Activated CD8-positive, alpha-beta T cell treated with anti-CD3 and anti-CD28 coated beads for 36 hours (primary cell): Measurements from ENCODE around the gene DDHD1. TPM values are rescaled to one million over a fixed set of nuclear protein-coding genes. Genes with fewer than 3 reads are reported as not detected.
"Not testable (repeated sequence)": the region's sequence is repeated elsewhere in the genome, so short reads cannot be mapped to it uniquely, and the experiment has no call there.

ENCODE experiments used
- ATAC-seq: fragments of 200-7000 bp; cut with Tn5 transposase; one replicate; pipeline ENCODE4 v1.10.0; 2021; ENCODE audit warnings: mild to moderate bottlenecking, moderate library complexity
- CTCF ChIA-PET: fragments of 350-600 bp; sonication (Branson Sonifier 250); formaldehyde crosslinking; loops from one replicate; lab custom pipeline; 2021; ENCODE audit warnings: antibody characterized with exemption; lab: Charles Lee
- POLR2A ChIA-PET: fragments of 350-600 bp; sonication (Branson Sonifier 250); formaldehyde crosslinking; loops from one replicate; lab custom pipeline; 2021; ENCODE audit warnings: antibody characterized with exemption; lab: Charles Lee
- DNase-seq: peaks from one replicate; pipeline ENCODE4 v3.0.0-alpha.2; 2020
- H3K27ac Mint-ChIP-seq: one replicate; pipeline ENCODE4 v1.8.0; 2021; ENCODE audit warnings: mild to moderate bottlenecking, mixed read lengths
- H3K27me3 Mint-ChIP-seq: one replicate; pipeline ENCODE4 v1.8.0; 2021; ENCODE audit warnings: mixed read lengths
- H3K36me3 Mint-ChIP-seq: one replicate; pipeline ENCODE4 v1.8.0; 2021; ENCODE audit warnings: low read depth, mixed read lengths
- H3K4me1 Mint-ChIP-seq: one replicate; pipeline ENCODE4 v1.8.0; 2021; ENCODE audit warnings: low read depth, mixed read lengths
- H3K4me3 Mint-ChIP-seq: one replicate; pipeline ENCODE4 v1.8.0; 2021; ENCODE audit warnings: mild to moderate bottlenecking, moderate library complexity, mixed read lengths
- H3K9me3 Mint-ChIP-seq: one replicate; pipeline ENCODE4 v1.8.0; 2021; ENCODE audit warnings: mixed read lengths
- CTCF ChIP-seq: fragments of 200-600 bp; IDR thresholded peaks from one replicate; pipeline ENCODE4 v1.8.0; 2022; ENCODE audit warnings: antibody characterized with exemption, mild to moderate bottlenecking
- intact Hi-C: fragments of 100-400 bp; cut with micrococcal nuclease; formaldehyde crosslinking; loops from one replicate; pipeline ENCODE4 v1.10.0; 2022
- total RNA-seq, 2 experiments: library from RNA; stranded (reverse); gene quantifications; one replicate each; pipeline ENCODE4 v1.2.3, GENCODE V29; 2021

Gene DDHD1
- total RNA-seq, 2 experiments from 2014 or later = 35.5 to 41.5 TPM

- DNase-seq (peak; percentile 79), ATAC-seq (peak; percentile 96)
- ChIA-PET POLR2A (interaction anchor here (0.6 to 5.0 kb wide), 3 partner anchors 11 to 81 kb away, joined by 5 to 33 read pairs (median 8); partner anchors contain the start of gene DDHD1), CTCF (interaction anchor here (1.0 to 3.0 kb wide), 6 partner anchors 10 to 135 kb away, joined by 3 to 14 read pairs (median 5); no protein-coding TSS in a partner anchor)
- Mint-ChIP-seq H3K9me3 (no peaks in the 10 kb centered on the region), H3K36me3 (no peaks in the 10 kb centered on the region), H3K4me3 (peak overlapping the region; percentile 36), H3K27ac (peak overlapping the region; percentile 89), H3K27me3 (no peaks in the 10 kb centered on the region), H3K4me1 (peaks cover 31% of the 10 kb centered on the region)
- no peak for TF ChIP-seq CTCF
- intact Hi-C loops = loop anchor here (2.0 kb wide), 1 partner anchor 42 kb away; no protein-coding TSS in a partner anchor
These were observed 37.8 kb upstream of the DDHD1 start for GRCh38 chr14:53190938-53191337.

- H3K27me3 Mint-ChIP-seq = no peaks in the 10 kb centered on the region
- H3K27ac Mint-ChIP-seq = no peak overlapping the region
- POLR2A ChIA-PET = interaction anchor here (0.6 to 5.0 kb wide), 2 partner anchors 35 to 110 kb away, joined by 4 to 33 read pairs; partner anchors contain the start of gene DDHD1
- TF ChIP-seq CTCF = no peak
- CTCF ChIA-PET = interaction anchor here (1.1 kb wide), 1 partner anchor 16 kb away, joined by 3 read pairs; no protein-coding TSS in a partner anchor
- ATAC-seq (no peak), DNase-seq (no peak)
- peaks cover 30% of the 10 kb centered on the region for H3K4me1 Mint-ChIP-seq
- intact Hi-C loops = no loop called here
- H3K4me3 Mint-ChIP-seq = no peak overlapping the region
- H3K36me3 Mint-ChIP-seq = no peaks in the 10 kb centered on the region
- no peaks in the 10 kb centered on the region for H3K9me3 Mint-ChIP-seq
These were observed 34.9 kb upstream of the DDHD1 start for GRCh38 chr14:53187921-53188463.

GRCh38 chr14:53186532-53186931 is 33.4 kb upstream of the DDHD1 start:
- DNase-seq (no peak), ATAC-seq (no peak)
- Mint-ChIP-seq H3K9me3 (peaks cover under 1% of the 10 kb centered on the region), H3K36me3 (peaks cover under 1% of the 10 kb centered on the region), H3K4me3 (no peak overlapping the region), H3K27ac (no peak overlapping the region), H3K4me1 (peaks cover 21% of the 10 kb centered on the region), H3K27me3 (no peaks in the 10 kb centered on the region)
- POLR2A ChIA-PET = interaction anchor here (1.0 to 1.2 kb wide), 2 partner anchors 37 to 77 kb away, joined by 3 read pairs; no protein-coding TSS in a partner anchor
- CTCF ChIA-PET = interaction anchor here (1.1 to 1.2 kb wide), 4 partner anchors 16 to 132 kb away, joined by 3 read pairs; no protein-coding TSS in a partner anchor
- no peak for TF ChIP-seq CTCF
- intact Hi-C loops = no loop called here

- TF ChIP-seq CTCF = no peak
- ATAC-seq = no peak
- Mint-ChIP-seq H3K36me3 (peaks cover 6% of the 10 kb centered on the region), H3K27ac (no peak overlapping the region), H3K9me3 (peaks cover 3% of the 10 kb centered on the region), H3K27me3 (no peaks in the 10 kb centered on the region), H3K4me1 (peaks cover 29% of the 10 kb centered on the region), H3K4me3 (no peak overlapping the region)
- ChIA-PET POLR2A (no interaction called here), CTCF (interaction anchor here (0.6 to 1.3 kb wide), 4 partner anchors 29 to 133 kb away, joined by 3 to 5 read pairs (median 3); no protein-coding TSS in a partner anchor)
- DNase-seq = no peak
- intact Hi-C loops = no loop called here
These were observed 30.5 kb upstream of the DDHD1 start for GRCh38 chr14:53183611-53184010.

GRCh38 chr14:53183056-53183455 is 29.9 kb upstream of the DDHD1 start:
- ChIA-PET POLR2A (no interaction called here), CTCF (interaction anchor here (1.0 to 1.3 kb wide), 2 partner anchors 31 to 124 kb away, joined by 3 to 5 read pairs; no protein-coding TSS in a partner anchor)
- ATAC-seq = no peak
- DNase-seq = no peak
- Mint-ChIP-seq H3K36me3 (peaks cover 6% of the 10 kb centered on the region), H3K4me3 (no peak overlapping the region), H3K9me3 (peaks cover 3% of the 10 kb centered on the region), H3K4me1 (peaks cover 29% of the 10 kb centered on the region), H3K27me3 (no peaks in the 10 kb centered on the region), H3K27ac (no peak overlapping the region)
- intact Hi-C loops = no loop called here
- no peak for TF ChIP-seq CTCF

GRCh38 chr14:53181463-53182081 is 28.4 kb upstream of the DDHD1 start:
- H3K27me3 Mint-ChIP-seq, intact Hi-C loops, H3K27ac Mint-ChIP-seq, H3K9me3 Mint-ChIP-seq, H3K4me3 Mint-ChIP-seq, ATAC-seq, H3K36me3 Mint-ChIP-seq: not testable (repeated sequence)
- CTCF ChIA-PET = interaction anchor here (1.6 kb wide), 1 partner anchor 9 kb away, joined by 5 read pairs; no protein-coding TSS in a partner anchor
- POLR2A ChIA-PET = interaction anchor here (0.6 to 1.1 kb wide), 2 partner anchors 35 to 36 kb away, joined by 3 to 7 read pairs; no protein-coding TSS in a partner anchor
- peaks cover 25% of the 10 kb centered on the region for H3K4me1 Mint-ChIP-seq
- DNase-seq = peak; percentile 11
